ENCODE measurements around the gene RTN4IP1. TPM values are rescaled to one million over a fixed set of nuclear protein-coding genes. Genes with fewer than 3 reads are reported as not detected.

Gene RTN4IP1
- total RNA-seq, 2 donors from 2014 or later = 5.5 to 7.0 TPM

- peaks cover 12 to 48% of the 10 kb centered on the region in 2 donors for H3K4me1 Mint-ChIP-seq (ENCODE audit: low read depth in 2 of 2)
- ATAC-seq (no peak), DNase-seq (ENCODE audit: low spot score) (no peak)
- no peaks in the 10 kb centered on the region for H3K27me3 Mint-ChIP-seq
- peak overlapping the region; percentile 41 for H3K4me3 Mint-ChIP-seq
- H3K27ac Mint-ChIP-seq = peak overlapping the region in 1 of 2 donors; percentile 36
- H3K36me3 Mint-ChIP-seq = peaks cover 16% of the 10 kb centered on the region
- no peaks in the 10 kb centered on the region for H3K9me3 Mint-ChIP-seq
Measured at GRCh38 chr6:106527979-106528378, 101.3 kb downstream of the RTN4IP1 start.

DNA sequence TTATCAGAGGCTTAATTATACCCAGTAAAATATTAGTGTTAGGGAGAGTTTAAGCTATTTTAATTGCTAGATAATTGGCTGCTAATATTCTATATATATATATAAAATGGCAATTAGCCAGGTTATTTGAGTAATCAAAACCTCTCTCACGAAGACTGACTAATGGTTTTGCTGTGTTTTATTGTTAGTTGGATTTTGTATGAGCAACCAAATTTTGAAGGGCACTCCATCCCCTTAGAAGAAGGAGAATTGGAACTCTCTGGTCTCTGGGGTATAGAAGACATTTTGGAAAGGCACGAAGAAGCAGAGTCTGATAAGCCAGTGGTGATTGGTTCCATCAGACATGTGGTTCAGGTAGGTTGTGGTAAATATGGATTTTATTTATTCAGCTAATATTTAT is 102.2 kb downstream of the RTN4IP1 start:
- DNase-seq (ENCODE audit: low spot score) (no peak), ATAC-seq (no peak)
- Mint-ChIP-seq H3K4me3 (no peak overlapping the region), H3K27ac (no peak overlapping the region), H3K9me3 (no peaks in the 10 kb centered on the region), H3K36me3 (peaks cover 13% of the 10 kb centered on the region), H3K27me3 (no peaks in the 10 kb centered on the region), H3K4me1 (ENCODE audit: low read depth in 2 of 2) (peaks cover 15 to 46% of the 10 kb centered on the region in 2 donors)

DNA sequence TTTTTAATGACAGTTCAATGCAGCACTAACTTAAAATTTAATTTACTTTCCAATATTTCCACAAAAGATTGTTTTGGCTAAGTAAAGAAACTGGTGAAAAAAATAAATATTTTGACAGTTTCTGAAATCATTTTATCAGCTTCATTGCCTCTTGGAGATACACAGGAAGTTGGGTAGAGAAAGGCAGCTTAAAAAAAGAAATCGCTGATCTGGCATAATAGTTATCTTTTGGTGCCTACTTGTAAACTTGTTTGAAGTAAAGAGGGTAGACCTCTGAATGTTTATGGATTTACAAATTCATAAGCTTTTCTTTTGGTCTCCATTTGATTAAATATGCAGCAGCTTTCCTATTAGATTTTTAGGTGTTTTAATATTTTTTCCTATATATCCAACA is 103.4 kb downstream of the RTN4IP1 start:
- Mint-ChIP-seq H3K4me1 (ENCODE audit: low read depth in 2 of 2) (peaks cover 21 to 57% of the 10 kb centered on the region in 2 donors), H3K27me3 (peaks cover 0 to 3% of the 10 kb centered on the region in 2 donors), H3K4me3 (peak overlapping the region; percentile 89), H3K36me3 (peaks cover 13% of the 10 kb centered on the region), H3K27ac (peak overlapping the region; percentile 72 to 94), H3K9me3 (no peaks in the 10 kb centered on the region)
- no peak for ATAC-seq
- DNase-seq (ENCODE audit: low spot score) = no peak

DNA sequence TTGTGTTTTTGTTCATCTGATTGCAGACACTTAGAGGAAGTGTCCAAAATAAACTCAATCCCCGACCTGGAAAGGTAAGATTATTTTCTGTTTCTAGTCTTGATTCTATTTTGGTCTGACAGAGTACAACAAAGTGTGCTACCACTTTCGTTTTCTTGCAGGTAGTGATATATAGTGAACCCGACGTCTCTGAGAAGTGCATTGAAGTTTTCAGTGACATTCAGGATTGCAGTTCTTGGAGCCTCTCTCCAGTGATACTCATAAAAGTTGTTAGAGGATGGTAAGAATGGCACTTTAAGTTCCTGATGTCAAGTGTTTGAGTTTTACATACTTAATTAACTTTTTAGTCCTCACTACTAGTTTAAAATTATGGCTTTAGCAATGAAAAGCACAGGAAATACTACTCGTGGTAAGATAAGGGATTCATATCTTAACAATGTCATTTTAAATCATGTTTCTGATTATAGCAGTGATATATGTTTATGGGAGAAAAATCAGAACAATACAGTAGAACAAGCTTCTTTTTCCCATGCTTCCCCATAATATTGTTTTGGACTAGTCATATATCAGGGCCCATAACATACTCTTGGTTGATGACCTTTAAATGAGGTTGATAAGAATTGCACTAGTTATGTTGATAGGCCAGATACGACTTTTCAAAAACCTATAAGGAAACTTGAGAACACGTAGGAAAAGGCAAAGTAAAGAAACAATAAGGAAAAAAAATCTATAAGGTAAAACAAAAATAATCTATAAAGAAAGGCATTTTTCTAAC is 104.0 kb downstream of the RTN4IP1 start:
- ATAC-seq = no peak

GRCh38 chr6:106522562-106523250 is 106.6 kb downstream of the RTN4IP1 start:
- ATAC-seq (no peak), DNase-seq (ENCODE audit: low spot score) (no peak)
- H3K4me1 Mint-ChIP-seq (ENCODE audit: low read depth in 2 of 2) = peaks cover 44 to 76% of the 10 kb centered on the region in 2 donors
- H3K36me3 Mint-ChIP-seq = peaks cover 6% of the 10 kb centered on the region
- peak overlapping the region; percentile 89 for H3K4me3 Mint-ChIP-seq
- peak overlapping the region; percentile 94 to 95 for H3K27ac Mint-ChIP-seq
- peaks cover 0 to 3% of the 10 kb centered on the region in 2 donors for H3K27me3 Mint-ChIP-seq
- no peaks in the 10 kb centered on the region for H3K9me3 Mint-ChIP-seq

More for the DNA sequence above, 104.0 kb downstream of the RTN4IP1 start:
- Mint-ChIP-seq H3K27ac (peak overlapping the region; percentile 72 to 94), H3K9me3 (no peaks in the 10 kb centered on the region), H3K4me3 (peak overlapping the region; percentile 89), H3K4me1 (ENCODE audit: low read depth in 2 of 2) (peaks cover 25 to 63% of the 10 kb centered on the region in 2 donors), H3K36me3 (peaks cover 13% of the 10 kb centered on the region), H3K27me3 (peaks cover 0 to 3% of the 10 kb centered on the region in 2 donors)
- DNase-seq (ENCODE audit: low spot score) = no peak

Other genes starting within 250 kb of the RTN4IP1 start
- 10 to 100 TPM; 15.3 to 25.0 TPM for gene QRSL1, start 80 bp upstream of the RTN4IP1 start, total RNA-seq